Activated naive CD8-positive, alpha-beta T cell (primary cell): ENCODE data around the gene USP28.
"Not testable (repeated sequence)": the region's sequence is repeated elsewhere in the genome, so short reads cannot be mapped to it uniquely, and the experiment has no call there.

Source experiments
- H3K27ac Mint-ChIP-seq: one replicate; pipeline ENCODE4 v1.8.0; 2021; ENCODE audit warnings: mixed read lengths
- H3K27me3 Mint-ChIP-seq: one replicate; pipeline ENCODE4 v1.8.0; 2021; ENCODE audit warnings: mixed read lengths
- H3K36me3 Mint-ChIP-seq: one replicate; pipeline ENCODE4 v1.8.0; 2021; ENCODE audit warnings: mixed read lengths
- H3K4me1 Mint-ChIP-seq: one replicate; pipeline ENCODE4 v1.8.0; 2021; ENCODE audit warnings: low read depth, mixed read lengths
- H3K4me3 Mint-ChIP-seq: one replicate; pipeline ENCODE4 v1.8.0; 2021; ENCODE audit warnings: mild to moderate bottlenecking, mixed read lengths
- H3K9me3 Mint-ChIP-seq: one replicate; pipeline ENCODE4 v1.8.0; 2021; ENCODE audit warnings: low read depth, mixed read lengths

The USP28 gene

DNA sequence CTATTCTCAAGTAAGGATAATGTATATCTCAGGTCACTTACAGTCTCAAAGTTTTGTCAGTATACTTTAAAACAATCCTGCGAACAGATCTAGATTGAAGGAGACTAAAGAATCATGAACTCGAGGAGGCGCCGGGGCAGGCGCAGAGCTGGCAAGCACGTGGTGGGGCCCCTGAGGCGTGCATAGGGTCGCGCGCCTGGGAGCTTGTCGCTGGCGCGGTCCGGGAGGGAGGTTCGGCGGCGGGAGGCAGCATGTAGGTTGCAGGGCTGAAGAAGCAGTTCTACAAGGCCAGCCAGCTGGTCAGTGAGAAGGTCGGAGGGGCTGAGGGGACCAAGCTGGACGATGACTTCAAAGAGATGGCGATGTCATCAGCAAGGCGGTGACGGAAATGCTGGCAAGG is 86.4 kb downstream of the USP28 start:
- H3K4me3 Mint-ChIP-seq, H3K27ac Mint-ChIP-seq, H3K4me1 Mint-ChIP-seq, H3K36me3 Mint-ChIP-seq, H3K9me3 Mint-ChIP-seq: not testable (repeated sequence)
- peaks cover 12% of the 10 kb centered on the region for H3K27me3 Mint-ChIP-seq

- no peak overlapping the region for H3K4me3 Mint-ChIP-seq
- H3K4me1 Mint-ChIP-seq: no peaks in the 10 kb centered on the region
- peaks cover 17% of the 10 kb centered on the region for H3K27me3 Mint-ChIP-seq
- H3K36me3 Mint-ChIP-seq: peaks cover 2% of the 10 kb centered on the region
- H3K9me3 Mint-ChIP-seq: no peaks in the 10 kb centered on the region
- no peak overlapping the region for H3K27ac Mint-ChIP-seq
Measured at GRCh38 chr11:113782134-113782533, 93.2 kb downstream of the USP28 start.

DNA sequence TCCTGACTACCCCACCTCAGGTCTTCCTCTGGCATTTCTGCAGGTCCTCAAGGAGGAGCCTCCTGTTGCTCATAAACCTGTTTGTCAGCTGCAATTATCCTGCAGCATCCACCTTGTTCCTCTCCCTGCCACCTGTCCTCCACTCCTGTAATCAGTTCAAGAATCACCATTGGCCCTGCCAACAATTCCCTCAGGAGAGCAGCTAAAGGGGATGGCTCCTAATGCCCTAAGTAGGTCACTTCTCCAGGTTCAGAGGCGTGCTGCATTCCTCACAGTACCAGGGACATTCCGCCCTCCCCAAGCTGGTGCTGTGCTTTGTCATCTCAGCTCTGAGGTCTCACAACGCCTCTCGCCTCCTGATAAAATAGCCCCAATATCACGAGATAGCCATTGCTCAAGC is 93.7 kb downstream of the USP28 start:
- H3K27me3 Mint-ChIP-seq: peaks cover 16% of the 10 kb centered on the region
- H3K4me1 Mint-ChIP-seq: no peaks in the 10 kb centered on the region
- H3K9me3 Mint-ChIP-seq: no peaks in the 10 kb centered on the region
- H3K36me3 Mint-ChIP-seq: peaks cover 2% of the 10 kb centered on the region
- no peak overlapping the region for H3K4me3 Mint-ChIP-seq
- no peak overlapping the region for H3K27ac Mint-ChIP-seq

DNA sequence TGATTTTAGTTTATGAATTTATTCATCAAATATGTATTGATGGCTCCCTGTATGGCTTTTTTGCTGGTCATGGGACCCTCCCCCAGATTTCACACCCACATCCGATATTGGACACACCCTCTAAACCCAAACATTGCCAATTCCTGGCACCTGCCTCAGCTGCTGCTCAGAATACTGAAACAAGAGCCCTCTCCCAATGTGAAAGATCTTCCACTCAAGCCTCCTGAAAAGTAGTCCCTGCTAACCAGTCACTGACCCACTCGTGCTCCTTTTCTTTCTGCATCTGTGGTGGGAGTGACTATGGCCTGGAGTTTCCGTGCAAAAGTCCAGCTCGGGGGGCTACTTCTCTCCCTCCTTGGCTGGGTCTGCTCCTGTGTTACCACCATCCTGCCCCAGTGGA is 95.9 kb downstream of the USP28 start, which contains the start of gene CLDN25:
Gene CLDN25, plus strand, starts transcription at position 301 of the 400 bp plus-strand sequence. Its CDS starts 0 bp downstream, at position 301.
- Mint-ChIP-seq H3K4me1 (peaks cover under 1% of the 10 kb centered on the region), H3K27me3 (peaks cover 13% of the 10 kb centered on the region), H3K9me3 (no peaks in the 10 kb centered on the region), H3K27ac (no peak within 1 kb of the TSS), H3K4me3 (no peak within 1 kb of the TSS), H3K36me3 (peaks cover 2% of the 10 kb centered on the region)

- Mint-ChIP-seq H3K4me3 (no peak overlapping the region), H3K27ac (no peak overlapping the region), H3K27me3 (peaks cover 9% of the 10 kb centered on the region), H3K4me1 (peaks cover 5% of the 10 kb centered on the region), H3K36me3 (peaks cover 2% of the 10 kb centered on the region), H3K9me3 (no peaks in the 10 kb centered on the region)
Measured at GRCh38 chr11:113778111-113778910, 97.1 kb downstream of the USP28 start.

GRCh38 chr11:113774174-113774503 is 101.2 kb downstream of the USP28 start:
- H3K27me3 Mint-ChIP-seq: peaks cover 2% of the 10 kb centered on the region
- peak overlapping the region; percentile 98 for H3K27ac Mint-ChIP-seq
- no peaks in the 10 kb centered on the region for H3K36me3 Mint-ChIP-seq
- peaks cover 20% of the 10 kb centered on the region for H3K4me1 Mint-ChIP-seq
- no peaks in the 10 kb centered on the region for H3K9me3 Mint-ChIP-seq
- H3K4me3 Mint-ChIP-seq: peak overlapping the region; percentile 99

GRCh38 chr11:113773416-113774173 is 101.8 kb downstream of the USP28 start, which contains the start of gene ZW10:
Gene ZW10 (minus strand): TSS chr11:113773692. CDS start chr11:113773666, 26 bp downstream.
- Mint-ChIP-seq H3K27ac (peak within 1 kb of the TSS; percentile 98), H3K27me3 (peaks cover 2% of the 10 kb centered on the region), H3K36me3 (no peaks in the 10 kb centered on the region), H3K4me3 (peak within 1 kb of the TSS; percentile 99), H3K4me1 (peaks cover 22% of the 10 kb centered on the region), H3K9me3 (no peaks in the 10 kb centered on the region)

DNA sequence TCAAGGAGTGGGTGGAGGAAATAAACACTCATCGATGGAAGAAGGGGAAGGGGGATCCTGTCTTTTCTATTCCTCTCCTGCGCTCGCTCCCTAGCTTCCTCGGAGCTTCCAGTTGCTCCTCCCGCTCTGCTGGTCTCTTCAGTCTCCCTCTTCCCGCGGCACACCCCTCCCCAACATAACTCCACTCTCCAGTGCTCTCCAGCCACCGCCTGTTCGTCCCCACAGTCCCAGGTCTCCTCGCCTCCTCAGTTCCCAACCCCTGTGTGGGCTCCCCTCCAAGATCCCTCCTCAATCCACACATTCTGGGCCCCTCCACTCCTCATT is 102.3 kb downstream of the USP28 start:
- Mint-ChIP-seq H3K4me3 (peak overlapping the region; percentile 99), H3K36me3 (no peaks in the 10 kb centered on the region), H3K27ac (peak overlapping the region; percentile 98), H3K4me1 (peaks cover 22% of the 10 kb centered on the region), H3K27me3 (peaks cover 2% of the 10 kb centered on the region), H3K9me3 (no peaks in the 10 kb centered on the region)

GRCh38 chr11:113771964-113772363 is 103.4 kb downstream of the USP28 start:
- Mint-ChIP-seq H3K36me3 (peaks cover 8% of the 10 kb centered on the region), H3K4me1 (peaks cover 30% of the 10 kb centered on the region), H3K27ac (peak overlapping the region; percentile 59), H3K27me3 (no peaks in the 10 kb centered on the region), H3K4me3 (peak overlapping the region; percentile 99), H3K9me3 (no peaks in the 10 kb centered on the region)

DNA sequence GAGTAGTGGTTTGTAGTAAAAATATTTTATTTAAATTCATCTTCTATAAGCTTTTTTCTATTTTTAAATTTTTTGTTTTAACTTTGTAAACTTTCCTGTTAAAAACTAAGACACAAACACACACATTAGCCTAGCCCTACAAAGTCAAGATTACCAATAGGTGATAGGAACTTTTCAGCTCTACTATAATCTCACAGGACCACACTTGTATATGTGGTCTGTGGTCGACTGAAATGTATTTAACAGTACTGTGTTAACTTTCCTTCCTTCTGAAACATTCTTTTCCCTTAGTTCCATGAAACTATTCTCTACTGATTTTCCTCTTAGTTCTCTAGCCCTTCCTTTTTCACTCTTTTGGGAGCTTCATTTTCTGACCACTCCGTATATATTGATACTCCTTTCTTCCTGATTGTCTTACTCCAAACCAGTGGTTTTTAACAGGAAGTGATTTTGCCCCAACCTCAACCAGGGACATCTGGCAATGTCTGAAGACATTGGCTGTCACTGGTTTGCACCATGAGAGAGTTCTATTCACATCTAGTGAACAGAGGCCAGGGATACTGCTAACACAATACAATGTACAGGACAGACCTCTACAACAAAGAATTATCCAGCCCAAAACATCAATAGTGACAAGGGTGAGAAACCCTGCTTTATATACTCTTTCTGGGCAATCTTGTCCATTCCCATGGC is 110.7 kb downstream of the USP28 start:
- H3K36me3 Mint-ChIP-seq: peaks cover 10% of the 10 kb centered on the region
- H3K4me3 Mint-ChIP-seq: no peak overlapping the region
- no peak overlapping the region for H3K27ac Mint-ChIP-seq
- H3K9me3 Mint-ChIP-seq: no peaks in the 10 kb centered on the region
- no peaks in the 10 kb centered on the region for H3K27me3 Mint-ChIP-seq
- H3K4me1 Mint-ChIP-seq: peaks cover 19% of the 10 kb centered on the region

DNA sequence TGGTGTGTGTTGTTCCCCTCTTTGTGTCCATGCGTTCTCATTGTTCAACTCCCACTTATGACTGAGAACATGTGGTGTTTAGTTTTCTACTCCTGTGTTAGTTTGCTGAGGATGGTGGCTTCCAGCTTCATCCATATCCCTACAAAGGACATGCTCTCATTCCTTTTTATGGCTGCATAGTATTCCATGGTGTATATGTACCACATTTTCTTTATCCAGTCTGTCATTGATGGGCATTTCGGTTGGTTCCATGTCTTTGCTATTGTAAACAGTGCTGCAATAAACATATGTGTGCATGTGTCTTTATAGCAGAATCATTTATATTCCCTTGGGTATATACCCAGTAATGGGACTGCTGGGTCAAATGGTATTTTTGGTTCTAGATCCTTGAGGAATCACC is 112.3 kb downstream of the USP28 start:
- H3K9me3 Mint-ChIP-seq, H3K27me3 Mint-ChIP-seq, H3K4me3 Mint-ChIP-seq, H3K27ac Mint-ChIP-seq: not testable (repeated sequence)
- peaks cover 17% of the 10 kb centered on the region for H3K4me1 Mint-ChIP-seq
- peaks cover 12% of the 10 kb centered on the region for H3K36me3 Mint-ChIP-seq

GRCh38 chr11:113760241-113760640 is 115.1 kb downstream of the USP28 start:
- Mint-ChIP-seq H3K36me3 (peaks cover 9% of the 10 kb centered on the region), H3K4me1 (peaks cover 8% of the 10 kb centered on the region), H3K27me3 (no peaks in the 10 kb centered on the region), H3K4me3 (no peak overlapping the region), H3K27ac (no peak overlapping the region), H3K9me3 (no peaks in the 10 kb centered on the region)

- Mint-ChIP-seq H3K36me3 (peaks cover 14% of the 10 kb centered on the region), H3K9me3 (no peaks in the 10 kb centered on the region), H3K4me1 (no peaks in the 10 kb centered on the region), H3K27me3 (no peaks in the 10 kb centered on the region), H3K27ac (no peak overlapping the region), H3K4me3 (no peak overlapping the region)
Measured at GRCh38 chr11:113752932-113753331, 122.4 kb downstream of the USP28 start.
